Measurements from ENCODE around the gene MUC21.
"Not testable (repeated sequence)": the region's sequence is repeated elsewhere in the genome, so short reads cannot be mapped to it uniquely, and the experiment has no call there.

The MUC21 gene

DNA sequence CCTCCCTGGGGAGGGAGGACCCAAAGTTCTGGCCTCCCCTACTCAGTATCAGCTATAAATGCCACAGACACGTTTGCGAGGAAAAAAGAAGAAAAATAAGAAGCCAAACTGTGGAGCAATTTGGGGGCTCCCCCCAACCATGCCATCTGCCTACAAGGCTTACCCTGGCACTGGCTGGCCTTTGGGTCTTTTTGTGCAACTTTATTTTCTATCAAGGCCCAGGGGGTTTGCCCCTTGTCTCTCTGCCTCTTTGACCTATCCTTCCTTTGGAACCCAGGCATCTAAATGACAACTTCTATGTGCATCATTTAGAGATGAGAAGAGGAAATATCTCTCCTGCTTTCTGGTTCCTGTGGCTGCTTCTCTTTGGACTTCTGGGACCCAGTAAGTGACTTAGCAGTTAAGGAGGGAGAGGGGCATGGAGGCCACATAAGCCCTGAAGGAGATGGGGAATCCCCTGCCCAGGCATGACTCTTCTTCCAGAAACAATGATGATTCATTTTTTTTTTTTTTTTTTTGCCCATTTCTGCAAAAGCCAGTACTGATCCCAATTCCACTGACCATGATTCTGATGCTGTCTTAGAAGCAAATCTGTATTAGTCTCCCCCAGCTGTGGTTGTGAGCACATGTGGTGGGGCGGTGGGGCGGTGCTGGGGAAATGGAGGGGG, 27.0 kb downstream of the MUC21 start, which contains the start of gene MUC22:
TSS of gene MUC22 (plus strand) at position 82 of the 668 bp plus-strand sequence. CDS start at position 315, 233 bp downstream.
- DNase-seq = no peak

DNA sequence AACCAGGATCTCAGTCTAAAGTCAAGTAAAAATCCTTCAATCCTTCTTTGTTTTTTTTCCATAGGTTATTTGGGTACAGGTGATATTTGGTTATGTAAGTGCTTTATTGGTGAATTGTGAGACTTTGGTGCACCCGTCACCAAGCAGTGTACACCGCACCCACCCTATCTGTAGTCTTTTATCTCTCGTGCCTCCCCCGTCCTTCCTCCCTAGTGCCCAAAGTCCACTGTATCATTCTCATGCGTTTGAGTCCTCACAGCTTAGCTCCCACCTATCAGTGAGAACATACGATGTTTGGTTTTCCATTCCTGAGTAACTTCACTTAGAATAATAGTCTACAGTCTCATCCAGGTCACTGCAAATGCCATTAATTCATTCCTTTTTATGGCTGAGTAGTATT, 27.6 kb downstream of the MUC21 start:
- DNase-seq = no peak

DNA sequence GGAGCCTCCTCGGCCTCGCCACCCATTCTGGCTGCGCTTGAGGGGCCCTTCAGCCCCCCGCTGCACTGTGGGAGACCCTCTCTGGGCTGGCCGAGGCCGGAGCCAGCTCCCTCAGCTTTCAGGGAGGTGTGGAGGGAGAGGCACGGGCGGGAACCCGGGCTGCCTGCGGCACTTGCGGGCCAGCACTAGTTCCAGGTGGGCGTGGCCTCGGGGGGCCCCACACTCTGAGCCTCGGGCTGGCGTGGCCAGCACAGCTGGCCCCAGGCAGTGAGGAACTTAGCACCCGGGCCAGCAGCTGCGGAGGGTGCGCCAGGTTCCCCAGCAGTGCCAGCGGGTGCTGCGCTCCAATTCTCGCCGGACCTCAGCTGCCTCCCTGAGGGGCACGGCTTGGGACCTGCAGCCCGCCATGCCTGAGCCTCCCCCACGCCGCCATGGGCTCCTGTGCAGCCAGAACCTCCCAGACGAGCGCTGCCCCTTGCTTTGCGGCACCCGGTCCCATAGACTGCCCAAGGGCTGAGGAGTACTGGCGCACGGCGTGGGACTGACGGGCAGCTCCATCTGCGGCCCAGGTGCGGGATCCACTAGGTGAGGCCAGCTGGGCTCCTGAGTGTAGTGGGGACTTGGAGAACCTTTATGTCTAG, 33.3 kb downstream of the MUC21 start:
- no peak for DNase-seq

DNA sequence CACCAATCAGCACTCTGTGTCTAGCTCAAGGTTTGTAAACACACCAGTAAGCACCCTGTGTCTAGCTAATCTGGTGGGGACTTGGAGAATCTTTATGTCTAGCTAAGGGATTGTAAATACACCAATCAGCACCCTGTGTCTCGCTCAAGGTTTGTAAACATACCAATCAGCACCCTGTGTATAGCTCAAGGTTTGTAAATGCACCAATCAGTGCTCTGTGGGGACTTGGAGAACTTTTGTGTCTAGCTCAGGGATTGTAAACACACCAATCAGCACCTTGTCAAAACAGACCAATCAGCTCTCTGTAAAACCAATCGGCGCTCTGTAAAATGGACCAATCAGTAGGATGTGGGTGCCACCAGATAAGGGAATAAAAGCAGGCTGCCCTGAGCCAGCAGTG, 33.9 kb downstream of the MUC21 start:
- DNase-seq = not testable (repeated sequence)

DNA sequence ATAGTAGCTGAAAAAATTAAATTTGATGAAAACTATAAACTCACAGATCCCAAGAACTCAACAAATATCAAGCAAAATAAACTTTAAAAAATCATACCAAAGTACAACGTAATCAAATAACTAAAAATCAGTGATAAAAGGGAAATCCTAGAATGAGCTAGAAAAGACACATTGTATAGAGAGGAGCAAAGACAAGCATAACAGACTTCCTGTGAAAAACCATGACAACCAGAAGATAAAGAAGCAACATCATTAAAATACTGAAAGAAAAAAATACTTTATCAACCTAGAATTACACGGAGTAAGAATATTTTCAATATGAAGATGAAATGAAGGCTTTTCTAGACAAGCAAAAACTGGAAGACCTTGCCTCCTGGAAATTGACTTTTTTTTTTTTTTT, 36.5 kb downstream of the MUC21 start:
- no peak for DNase-seq

DNA sequence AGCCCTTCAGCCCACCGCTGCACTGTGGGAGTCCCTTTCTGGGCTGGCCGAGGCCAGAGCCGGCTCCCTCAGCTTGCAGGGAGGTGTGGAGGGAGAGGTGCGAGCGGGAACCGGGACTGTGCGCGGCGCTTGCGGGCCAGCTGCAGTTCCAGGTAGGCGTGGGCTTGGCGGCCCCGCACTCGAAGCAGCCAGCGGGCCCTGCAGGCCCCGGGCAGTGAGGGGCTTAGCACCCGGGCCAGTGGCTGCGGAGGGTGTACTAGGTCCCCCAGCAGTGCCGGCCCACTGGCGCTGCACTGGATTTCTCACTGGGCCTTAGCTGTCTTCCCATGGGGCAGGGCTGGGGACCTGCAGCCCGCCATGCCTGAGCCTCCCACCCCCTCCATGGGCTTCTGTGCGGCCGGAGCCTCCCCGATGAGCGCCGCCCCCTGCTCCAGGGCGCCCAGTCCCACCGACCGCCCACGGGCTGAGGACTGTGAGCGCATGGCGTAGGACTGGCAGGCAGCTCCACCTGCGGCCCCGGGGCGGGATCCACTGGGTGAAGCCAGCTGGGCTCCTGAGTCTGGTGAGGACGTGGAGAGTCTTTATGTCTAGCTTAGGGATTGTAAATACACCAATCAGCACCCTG, 37.2 kb downstream of the MUC21 start:
- not testable (repeated sequence) for DNase-seq

DNA sequence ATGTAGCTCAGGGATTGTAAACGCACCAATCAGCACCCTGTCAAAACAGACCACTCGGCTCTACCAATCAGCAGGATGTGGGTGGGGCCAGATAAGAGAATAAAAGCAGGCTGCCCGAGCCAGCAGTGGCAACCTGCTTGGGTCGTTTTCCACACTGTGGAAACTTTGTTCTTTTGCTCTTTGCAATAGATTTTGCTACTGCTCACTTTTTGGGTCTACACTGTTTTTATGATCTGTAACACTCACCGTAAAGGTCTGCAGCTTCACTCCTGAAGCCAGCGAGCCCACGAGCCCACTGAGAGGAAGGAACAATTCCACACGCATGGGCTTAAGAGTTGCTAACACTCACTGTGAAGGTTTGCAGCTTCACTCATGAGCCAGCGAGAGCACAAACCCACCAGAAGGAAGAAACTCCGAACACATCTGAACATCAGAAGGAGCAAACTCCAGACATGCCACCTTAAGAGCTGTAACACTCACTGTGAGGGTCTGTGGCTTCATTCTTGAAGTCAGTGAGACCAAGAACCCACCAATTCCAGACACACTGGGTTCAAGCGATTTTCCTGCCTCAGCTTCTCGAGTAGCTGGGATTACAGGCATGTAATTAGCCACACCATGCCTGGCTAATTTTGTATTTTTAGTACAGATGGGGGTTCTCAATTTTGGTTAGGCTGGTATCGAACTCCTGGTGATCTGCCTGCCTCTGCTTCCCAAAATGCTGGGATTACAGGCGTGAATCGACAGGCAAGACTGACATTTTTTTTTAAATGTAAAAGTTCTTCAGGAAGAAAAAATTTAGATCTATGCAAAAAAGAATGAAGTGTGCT, 38.4 kb downstream of the MUC21 start:
- not testable (repeated sequence) for DNase-seq

DNA sequence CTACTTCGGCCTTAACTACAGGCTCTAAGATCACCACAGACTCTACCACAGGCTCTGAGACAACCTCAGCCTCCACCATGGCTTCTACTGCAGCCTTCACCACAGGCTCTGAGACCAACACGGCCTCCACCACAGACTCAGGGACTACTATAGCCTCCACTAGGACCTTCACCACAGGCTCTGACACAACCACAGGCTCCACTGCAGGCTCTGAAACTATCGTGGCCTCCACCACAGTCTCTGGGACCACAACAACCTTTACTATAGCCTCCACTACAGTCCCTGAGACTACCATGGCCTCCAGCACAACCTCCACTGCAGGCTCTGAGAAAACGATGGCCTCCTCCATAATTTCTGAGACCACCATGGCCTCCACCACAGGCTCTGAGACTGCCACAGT, 42.1 kb downstream of the MUC21 start:
- DNase-seq = no peak

DNA sequence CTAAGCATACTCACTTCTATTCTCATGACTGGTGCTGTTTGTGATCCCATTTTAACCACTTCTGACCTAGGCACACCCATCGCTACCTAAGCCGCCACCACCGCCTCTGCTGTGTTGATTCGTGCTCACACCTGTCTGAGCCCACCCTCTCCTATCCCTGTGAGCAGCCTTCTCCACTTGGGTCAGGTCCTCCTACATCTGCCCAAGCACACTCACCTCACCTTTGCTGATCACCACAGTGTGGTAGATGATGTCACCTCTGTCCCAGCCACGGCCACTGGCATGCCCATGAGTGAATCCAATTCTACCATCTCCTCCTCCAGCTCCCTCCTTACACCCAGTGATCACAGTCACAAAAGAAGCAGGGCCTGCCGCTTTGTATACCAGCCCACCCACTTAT, 47.6 kb downstream of the MUC21 start:
- DNase-seq = no peak

DNA sequence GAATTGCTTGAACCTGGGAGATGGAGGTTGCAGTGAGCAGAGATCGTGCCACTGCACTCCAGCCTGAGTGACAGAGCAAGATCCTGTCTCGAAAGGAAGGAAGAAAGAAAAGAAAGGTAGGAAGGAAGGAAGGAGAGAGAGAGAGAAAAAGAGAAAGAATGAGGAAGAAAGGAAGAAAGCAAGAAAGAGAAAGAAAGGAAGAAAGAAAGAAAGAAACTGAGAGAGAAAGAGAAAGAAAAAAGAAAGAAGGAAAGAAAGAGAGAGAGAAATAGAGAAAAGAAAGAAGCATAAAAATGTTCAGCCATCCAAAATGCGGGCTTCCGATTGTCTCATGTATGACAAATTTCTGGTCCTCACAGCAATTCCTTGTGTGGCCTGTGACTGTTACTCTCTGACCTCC, 49.6 kb downstream of the MUC21 start:
- no peak for DNase-seq

DNA sequence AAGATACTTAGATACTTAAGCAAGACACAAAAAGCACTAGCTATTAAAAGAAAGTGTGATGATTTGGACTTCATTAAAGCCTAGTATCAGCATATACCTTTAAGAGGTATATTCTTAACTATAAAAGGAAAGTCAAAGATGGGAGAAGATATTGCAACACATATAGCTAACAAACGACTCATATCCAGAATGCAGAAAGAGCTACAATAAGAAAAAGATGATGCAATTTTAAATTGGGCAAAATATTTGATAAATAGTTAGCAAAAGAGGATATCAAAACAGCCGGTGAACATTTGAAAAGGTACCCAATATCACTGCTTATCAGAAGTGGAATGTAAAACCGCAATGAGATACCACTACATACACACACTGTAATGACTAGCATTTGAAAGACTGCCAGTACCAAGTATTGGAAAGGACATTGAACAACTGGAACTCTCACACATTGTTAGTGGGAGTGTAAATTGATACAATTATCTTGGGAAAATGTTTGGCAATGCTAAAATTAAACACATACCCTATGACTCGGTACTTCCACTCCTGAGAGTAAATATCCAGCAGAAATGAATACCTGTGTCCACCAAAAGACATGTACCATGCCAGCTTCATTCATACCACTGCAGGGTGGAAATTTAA, 52.5 kb downstream of the MUC21 start:
- DNase-seq = no peak

DNA sequence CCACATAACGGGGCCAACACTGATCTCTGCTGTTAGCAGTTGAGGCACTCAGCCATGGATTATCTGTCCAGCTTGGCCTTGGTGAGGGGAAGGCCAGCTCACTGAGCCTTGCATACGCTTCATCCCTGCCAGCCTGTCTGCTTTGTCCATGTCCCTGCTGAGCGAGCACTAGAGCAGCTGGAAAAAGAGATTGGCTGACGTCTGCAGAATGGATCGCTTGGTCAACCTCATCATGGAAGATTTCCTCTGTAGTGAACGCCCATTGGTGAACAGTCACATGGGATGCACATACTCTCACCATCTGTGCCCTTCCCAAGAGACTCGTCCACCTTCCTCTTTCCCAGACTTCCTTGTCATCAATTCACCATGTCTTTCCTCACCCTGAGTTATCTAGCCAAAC, 53.7 kb downstream of the MUC21 start:
- DNase-seq = no peak

DNA sequence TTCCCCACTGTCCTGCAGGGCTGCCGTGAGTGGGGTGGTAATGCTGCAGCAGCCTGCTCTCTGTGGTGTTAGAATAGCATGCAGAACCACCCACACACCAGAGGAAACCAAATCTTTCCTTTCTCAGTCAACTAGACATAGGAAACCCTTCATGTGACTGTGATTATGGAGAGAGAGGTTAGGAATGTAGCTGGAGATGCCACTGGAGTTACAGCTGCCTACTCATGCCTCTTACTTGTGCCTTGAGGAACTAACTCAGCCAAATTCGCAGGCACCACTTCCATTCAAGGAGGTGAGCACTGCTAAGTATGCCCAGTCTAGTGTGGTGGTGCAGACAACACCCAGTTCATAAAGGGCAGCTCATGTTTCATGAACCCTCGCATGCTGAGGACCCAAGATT, 54.2 kb downstream of the MUC21 start:
- DNase-seq = no peak

DNA sequence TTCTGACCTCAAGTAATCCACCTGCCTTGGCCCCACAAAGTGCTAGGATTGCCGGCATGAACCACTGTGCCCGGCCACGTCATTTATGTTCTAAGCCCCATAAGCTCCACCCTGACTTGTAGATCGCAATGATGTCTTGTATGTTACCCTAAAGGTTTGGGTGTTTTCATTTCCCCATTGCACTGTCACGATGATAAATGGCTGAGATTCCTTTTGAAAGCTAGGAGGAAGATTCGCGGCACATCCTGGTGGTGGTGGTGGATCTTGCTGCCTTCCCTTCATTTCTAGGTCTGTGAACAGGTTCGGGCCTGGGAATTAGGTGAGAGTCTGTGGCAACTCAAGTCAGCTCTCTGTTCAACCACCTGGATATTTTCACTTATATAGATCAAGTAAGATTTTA, 55.0 kb downstream of the MUC21 start:
- no peak for DNase-seq
